Tibial nerve (tissue), 4 donors: ENCODE data around the gene IL36RN.

Experiments used
- EP300 ChIP-seq, 2 donors: sonication (generic); formaldehyde crosslinking; IDR thresholded peaks; one replicate each; pipeline ENCODE4 v1.6.1; 2017; ENCODE audit warnings: antibody characterized with exemption in 2 of 2, mild to moderate bottlenecking in 1 of 2
- POLR2A ChIP-seq, 2 donors: fragments of 450-650 bp; IDR thresholded peaks; one replicate each; pipeline ENCODE4 v1.6.1; 2017; ENCODE audit warnings: antibody characterized with exemption in 2 of 2, mild to moderate bottlenecking in 2 of 2, moderate library complexity in 2 of 2
- TF ChIP-seq, protein P1 (sequence below), 5 experiments: fragments of 200-600 bp in 3 of 5; fragments of 450-650 bp in 2 of 5; sonication (generic) in 3 of 5; IDR thresholded peaks; one replicate each; pipeline ENCODE4 v1.5.1; 2016 to 2019; ENCODE audit warnings: antibody characterized with exemption in 5 of 5, mild to moderate bottlenecking in 3 of 5, moderate library complexity in 2 of 5

DNA sequence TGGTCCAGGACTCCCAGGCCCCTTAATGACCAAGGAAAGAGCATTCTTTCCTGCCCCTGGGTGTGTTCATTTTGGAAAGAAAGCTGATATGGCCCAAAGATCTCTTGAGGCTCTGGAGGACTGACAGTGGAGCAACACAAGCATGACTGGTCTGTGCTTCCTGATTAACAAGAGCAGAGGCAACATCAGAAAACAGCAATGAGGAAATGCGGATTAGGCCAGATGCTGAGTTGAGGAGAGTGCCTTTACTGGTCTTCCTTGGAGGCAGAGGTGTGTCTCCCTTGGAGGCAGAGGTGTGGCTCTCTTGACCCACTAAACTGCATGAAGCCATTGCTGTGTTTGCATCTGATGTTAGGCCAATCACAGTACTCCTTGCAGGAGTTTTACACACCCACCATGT, 26.3 kb upstream of the IL36RN start:
- TF ChIP-seq, protein P1, sequence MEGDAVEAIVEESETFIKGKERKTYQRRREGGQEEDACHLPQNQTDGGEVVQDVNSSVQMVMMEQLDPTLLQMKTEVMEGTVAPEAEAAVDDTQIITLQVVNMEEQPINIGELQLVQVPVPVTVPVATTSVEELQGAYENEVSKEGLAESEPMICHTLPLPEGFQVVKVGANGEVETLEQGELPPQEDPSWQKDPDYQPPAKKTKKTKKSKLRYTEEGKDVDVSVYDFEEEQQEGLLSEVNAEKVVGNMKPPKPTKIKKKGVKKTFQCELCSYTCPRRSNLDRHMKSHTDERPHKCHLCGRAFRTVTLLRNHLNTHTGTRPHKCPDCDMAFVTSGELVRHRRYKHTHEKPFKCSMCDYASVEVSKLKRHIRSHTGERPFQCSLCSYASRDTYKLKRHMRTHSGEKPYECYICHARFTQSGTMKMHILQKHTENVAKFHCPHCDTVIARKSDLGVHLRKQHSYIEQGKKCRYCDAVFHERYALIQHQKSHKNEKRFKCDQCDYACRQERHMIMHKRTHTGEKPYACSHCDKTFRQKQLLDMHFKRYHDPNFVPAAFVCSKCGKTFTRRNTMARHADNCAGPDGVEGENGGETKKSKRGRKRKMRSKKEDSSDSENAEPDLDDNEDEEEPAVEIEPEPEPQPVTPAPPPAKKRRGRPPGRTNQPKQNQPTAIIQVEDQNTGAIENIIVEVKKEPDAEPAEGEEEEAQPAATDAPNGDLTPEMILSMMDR (IDR thresholded peaks at IDR 0.05): no peak
- TF ChIP-seq POLR2A (IDR thresholded peaks at IDR 0.05) (no peak), EP300 (IDR thresholded peaks at IDR 0.05) (no peak)
